PC-9 (cell line): ENCODE results near the gene ANKIB1.

ENCODE experiments used
- EZH2 ChIP-seq: fragments of 200-600 bp; sonication (generic); IDR thresholded peaks from 2 replicates; pipeline ENCODE4 v1.8.0; 2017; ENCODE audit warnings: antibody characterized with exemption, low read depth
- TF ChIP-seq, protein P1 (sequence below): fragments of 200-600 bp; sonication (generic); conservative IDR thresholded peaks from 2 replicates; pipeline ENCODE4 v1.6.1; 2017; ENCODE audit warnings: mixed run types, antibody characterized with exemption, mild to moderate bottlenecking, moderate library complexity

DNA sequence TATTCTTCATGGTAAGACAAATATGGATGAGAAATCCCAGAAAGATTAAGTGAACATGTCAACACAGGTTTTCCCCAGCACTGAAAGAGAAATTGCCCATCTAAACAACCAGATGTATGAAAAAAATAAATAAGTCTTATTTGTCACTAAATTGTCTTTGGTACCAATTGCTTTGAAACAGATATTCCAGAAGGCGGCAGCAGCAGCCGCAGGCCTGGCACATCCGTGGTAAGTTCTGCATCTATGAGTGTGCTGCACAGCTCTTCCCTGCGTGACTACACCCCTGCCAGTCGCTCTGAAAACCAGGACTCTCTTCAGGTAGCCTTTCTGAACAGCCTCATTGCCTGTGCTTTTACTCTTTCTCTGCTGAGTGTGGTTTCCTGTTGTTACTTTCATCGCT lies 151.8 kb downstream of the ANKIB1 start:
- TF ChIP-seq, protein P1, sequence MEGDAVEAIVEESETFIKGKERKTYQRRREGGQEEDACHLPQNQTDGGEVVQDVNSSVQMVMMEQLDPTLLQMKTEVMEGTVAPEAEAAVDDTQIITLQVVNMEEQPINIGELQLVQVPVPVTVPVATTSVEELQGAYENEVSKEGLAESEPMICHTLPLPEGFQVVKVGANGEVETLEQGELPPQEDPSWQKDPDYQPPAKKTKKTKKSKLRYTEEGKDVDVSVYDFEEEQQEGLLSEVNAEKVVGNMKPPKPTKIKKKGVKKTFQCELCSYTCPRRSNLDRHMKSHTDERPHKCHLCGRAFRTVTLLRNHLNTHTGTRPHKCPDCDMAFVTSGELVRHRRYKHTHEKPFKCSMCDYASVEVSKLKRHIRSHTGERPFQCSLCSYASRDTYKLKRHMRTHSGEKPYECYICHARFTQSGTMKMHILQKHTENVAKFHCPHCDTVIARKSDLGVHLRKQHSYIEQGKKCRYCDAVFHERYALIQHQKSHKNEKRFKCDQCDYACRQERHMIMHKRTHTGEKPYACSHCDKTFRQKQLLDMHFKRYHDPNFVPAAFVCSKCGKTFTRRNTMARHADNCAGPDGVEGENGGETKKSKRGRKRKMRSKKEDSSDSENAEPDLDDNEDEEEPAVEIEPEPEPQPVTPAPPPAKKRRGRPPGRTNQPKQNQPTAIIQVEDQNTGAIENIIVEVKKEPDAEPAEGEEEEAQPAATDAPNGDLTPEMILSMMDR: no peak
- no peak for TF ChIP-seq EZH2
